HG03354 (cell line): Measurements from ENCODE around the gene DHRS2.

Experiments used
- ATAC-seq: cut with Tn5 transposase; IDR thresholded peaks from one replicate; pipeline ENCODE4 v1.9.1; 2021; ENCODE audit warnings: mild to moderate bottlenecking; ENCODE audit not compliant: unreplicated experiment, poor library complexity, severe bottlenecking

The DHRS2 gene

GRCh38 chr14:23610815-23611289 is 25.3 kb upstream of the DHRS2 start:
- ATAC-seq = no peak

GRCh38 chr14:23612354-23612732 is 23.8 kb upstream of the DHRS2 start:
- no peak for ATAC-seq

GRCh38 chr14:23612802-23613201 is 23.4 kb upstream of the DHRS2 start:
- no peak for ATAC-seq

GRCh38 chr14:23613242-23614070 is 22.7 kb upstream of the DHRS2 start:
- no peak for ATAC-seq

- no peak for ATAC-seq
Measured at GRCh38 chr14:23614395-23614828, 21.8 kb upstream of the DHRS2 start.

GRCh38 chr14:23615856-23616255 is 20.3 kb upstream of the DHRS2 start:
- no peak for ATAC-seq

GRCh38 chr14:23617539-23617938 is 18.6 kb upstream of the DHRS2 start:
- ATAC-seq = no peak

GRCh38 chr14:23618415-23618988 is 17.7 kb upstream of the DHRS2 start:
- ATAC-seq = no peak

- no peak for ATAC-seq
Measured at GRCh38 chr14:23620177-23620702, 15.9 kb upstream of the DHRS2 start.

- ATAC-seq = no peak
Measured at GRCh38 chr14:23621204-23621931, 14.8 kb upstream of the DHRS2 start.

GRCh38 chr14:23621932-23622730 is 14.0 kb upstream of the DHRS2 start:
- ATAC-seq = no peak

GRCh38 chr14:23622990-23623389 is 13.2 kb upstream of the DHRS2 start:
- no peak for ATAC-seq

GRCh38 chr14:23623962-23624361 is 12.2 kb upstream of the DHRS2 start:
- ATAC-seq = no peak

GRCh38 chr14:23624830-23625404 is 11.2 kb upstream of the DHRS2 start:
- no peak for ATAC-seq

- ATAC-seq = no peak
Measured at GRCh38 chr14:23626946-23627345, 9.2 kb upstream of the DHRS2 start.

- no peak for ATAC-seq
Measured at GRCh38 chr14:23627961-23628360, 8.2 kb upstream of the DHRS2 start.

GRCh38 chr14:23629204-23629603 is 7.0 kb upstream of the DHRS2 start:
- ATAC-seq = no peak

- ATAC-seq = no peak
Measured at GRCh38 chr14:23629832-23630396, 6.2 kb upstream of the DHRS2 start.

- no peak for ATAC-seq
Measured at GRCh38 chr14:23630687-23631086, 5.5 kb upstream of the DHRS2 start.
